Esophagus muscularis mucosa (tissue), 4 donors: ENCODE measurements around the gene RXRA. TPM values are rescaled to one million over a fixed set of nuclear protein-coding genes. Genes with fewer than 3 reads are reported as not detected.

ENCODE experiments used
- DNase-seq: peaks from one replicate; pipeline ENCODE4 v3.0.0-alpha.2; 2017; ENCODE audit errors: extremely low spot score
- H3K27ac ChIP-seq, 4 donors: fragments of 200-600 bp; sonication (generic); replicated peaks in 1 of 4; 1 replicate in 3 of 4; 2 replicates in 1 of 4; pipeline ENCODE4 v1.5.1; 2016 to 2019; ENCODE audit warnings: mild to moderate bottlenecking in 1 of 4
- H3K27me3 ChIP-seq, 4 donors: fragments of 200-600 bp; sonication (generic); one replicate each; pipeline versions ENCODE4 v1.5.1 to v1.6.0; 2016 to 2019
- H3K36me3 ChIP-seq, 4 donors: fragments of 200-600 bp; sonication (generic); one replicate each; pipeline ENCODE4 v1.5.1; 2016 to 2019
- H3K4me1 ChIP-seq, 4 donors: fragments of 200-600 bp; sonication (generic); one replicate each; pipeline ENCODE4 v1.5.1; 2016 to 2019
- H3K4me3 ChIP-seq, 4 donors: fragments of 200-600 bp; sonication (generic); 1 replicate in 2 of 4; 2 replicates in 2 of 4; pipeline ENCODE4 v1.5.1; 2016 to 2019; ENCODE audit warnings: mild to moderate bottlenecking in 4 of 4, moderate library complexity in 1 of 4
- H3K9me3 ChIP-seq, 4 donors: fragments of 200-600 bp; sonication (generic); 1 replicate in 3 of 4; 2 replicates in 1 of 4; pipeline ENCODE4 v1.5.1; 2016 to 2019
- EP300 ChIP-seq: sonication (generic); formaldehyde crosslinking; IDR thresholded peaks from one replicate; pipeline ENCODE4 v1.6.1; 2017; ENCODE audit warnings: antibody characterized with exemption
- POLR2A ChIP-seq: fragments of 450-650 bp; IDR thresholded peaks from one replicate; pipeline ENCODE4 v1.6.1; 2017; ENCODE audit warnings: antibody characterized with exemption, moderate library complexity, mild to moderate bottlenecking, low read depth
- POLR2AphosphoS5 ChIP-seq, 2 donors: sonication (generic); formaldehyde crosslinking; IDR thresholded peaks; one replicate each; pipeline ENCODE4 v1.6.1; 2017; ENCODE audit warnings: antibody characterized with exemption in 2 of 2
- WGBS: methylation state at CpG from one replicate; pipeline ENCODE4 v1.1.5; 2018; 5-methylcytosine and 5-hydroxymethylcytosine counted together
- intact Hi-C: fragments of 100-400 bp; cut with DNase I; formaldehyde crosslinking; loops from one replicate; pipeline ENCODE4 v1.15.1; 2023
- total RNA-seq, 4 donors: library from RNA; depleted of rRNA; stranded (reverse); fragments of >200 nt; gene quantifications; one replicate each; pipeline versions ENCODE4 v1.1.0 to v1.2.1, GENCODE V29; 2016
- TF ChIP-seq, protein P1 (sequence below), 3 experiments: fragments of 200-600 bp in 2 of 3; fragments of 450-650 bp in 1 of 3; sonication (generic) in 2 of 3; IDR thresholded peaks; one replicate each; pipeline ENCODE4 v1.5.1; 2017 to 2019; ENCODE audit warnings: antibody characterized with exemption in 3 of 3, mild to moderate bottlenecking in 2 of 3, moderate library complexity in 1 of 3

RXRA gene
- total RNA-seq, 4 donors from 2014 or later = 46.4 to 81.0 (median 63.7) TPM

DNA sequence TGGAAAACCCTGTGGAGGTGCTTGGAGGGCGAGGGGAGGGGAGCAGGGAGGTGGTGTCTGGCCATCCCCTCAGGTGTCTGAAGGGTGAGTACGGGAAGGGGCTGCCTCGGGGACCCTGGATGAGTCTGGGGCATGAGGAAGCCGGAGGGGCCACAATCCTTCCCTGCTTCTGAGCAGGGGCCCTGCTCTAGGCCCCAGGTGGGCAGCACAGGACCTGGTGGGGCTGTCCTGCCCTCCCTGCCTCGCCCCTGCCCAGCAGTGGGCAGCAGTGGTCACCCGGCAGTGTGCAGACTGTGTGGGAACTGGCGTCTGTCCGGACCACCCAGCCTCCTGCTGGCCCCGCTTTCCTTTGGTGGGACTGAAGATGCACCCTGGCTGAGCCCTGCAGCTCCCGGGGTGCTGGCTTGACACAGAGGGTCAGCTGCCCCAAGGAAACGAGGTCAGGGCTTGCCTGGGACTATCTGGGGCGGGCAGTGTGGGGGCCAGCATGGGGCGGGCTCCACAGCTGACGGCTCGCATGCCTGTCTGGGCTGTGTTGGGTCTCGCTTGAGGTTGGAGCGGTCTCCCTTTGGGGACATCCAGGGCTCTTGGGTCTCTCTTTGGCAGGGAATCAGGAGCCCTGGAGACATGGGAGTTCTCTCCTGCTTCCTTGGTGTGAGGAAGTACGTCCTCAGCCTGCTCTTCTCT is 26.1 kb downstream of the RXRA start:
- WGBS = 92% methylated on average over 7 of the region's 18 CpGs
- Histone ChIP-seq H3K27ac (no peak overlapping the region), H3K4me1 (peaks cover 97 to 100% (median 99%) of the 10 kb centered on the region in 4 donors), H3K36me3 (no peaks in the 10 kb centered on the region), H3K4me3 (no peak overlapping the region), H3K27me3 (no peaks in the 10 kb centered on the region), H3K9me3 (no peaks in the 10 kb centered on the region)
- DNase-seq = no peak
- TF ChIP-seq POLR2AphosphoS5 (IDR thresholded peaks at IDR 0.05) = no peak
- TF ChIP-seq EP300 = no peak
- intact Hi-C loops = no loop called here

DNA sequence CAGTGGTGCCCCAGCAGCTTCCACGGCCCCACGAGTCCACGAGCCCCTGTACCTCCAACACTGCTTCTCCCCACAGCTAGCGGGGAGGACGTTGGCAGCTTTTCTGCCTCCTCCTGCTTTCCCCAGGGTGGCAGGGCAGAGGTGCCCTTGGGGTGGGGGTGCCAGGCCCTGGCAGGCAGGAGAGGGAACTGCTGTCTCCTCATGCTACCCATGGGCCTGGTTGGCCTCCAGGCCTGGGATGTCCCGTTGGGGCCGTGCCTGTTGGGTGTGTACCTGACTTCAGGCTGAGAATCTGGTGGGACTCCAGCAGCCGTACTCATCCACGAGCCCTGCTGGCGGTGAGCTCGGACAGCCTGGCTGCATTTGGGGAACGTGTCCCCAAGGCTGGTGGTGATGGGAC is 27.3 kb downstream of the RXRA start:
- Histone ChIP-seq H3K4me3 (no peak overlapping the region), H3K27me3 (no peaks in the 10 kb centered on the region), H3K4me1 (peaks cover 97 to 100% (median 99%) of the 10 kb centered on the region in 4 donors), H3K27ac (no peak overlapping the region), H3K36me3 (no peaks in the 10 kb centered on the region), H3K9me3 (no peaks in the 10 kb centered on the region)
- no CpG with 5 or more reads among the region's 12 CpGs for WGBS
- TF ChIP-seq, protein P1, sequence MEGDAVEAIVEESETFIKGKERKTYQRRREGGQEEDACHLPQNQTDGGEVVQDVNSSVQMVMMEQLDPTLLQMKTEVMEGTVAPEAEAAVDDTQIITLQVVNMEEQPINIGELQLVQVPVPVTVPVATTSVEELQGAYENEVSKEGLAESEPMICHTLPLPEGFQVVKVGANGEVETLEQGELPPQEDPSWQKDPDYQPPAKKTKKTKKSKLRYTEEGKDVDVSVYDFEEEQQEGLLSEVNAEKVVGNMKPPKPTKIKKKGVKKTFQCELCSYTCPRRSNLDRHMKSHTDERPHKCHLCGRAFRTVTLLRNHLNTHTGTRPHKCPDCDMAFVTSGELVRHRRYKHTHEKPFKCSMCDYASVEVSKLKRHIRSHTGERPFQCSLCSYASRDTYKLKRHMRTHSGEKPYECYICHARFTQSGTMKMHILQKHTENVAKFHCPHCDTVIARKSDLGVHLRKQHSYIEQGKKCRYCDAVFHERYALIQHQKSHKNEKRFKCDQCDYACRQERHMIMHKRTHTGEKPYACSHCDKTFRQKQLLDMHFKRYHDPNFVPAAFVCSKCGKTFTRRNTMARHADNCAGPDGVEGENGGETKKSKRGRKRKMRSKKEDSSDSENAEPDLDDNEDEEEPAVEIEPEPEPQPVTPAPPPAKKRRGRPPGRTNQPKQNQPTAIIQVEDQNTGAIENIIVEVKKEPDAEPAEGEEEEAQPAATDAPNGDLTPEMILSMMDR (IDR thresholded peaks at IDR 0.05) = no peak
- TF ChIP-seq POLR2A = no peak
- TF ChIP-seq EP300 = no peak
- TF ChIP-seq POLR2AphosphoS5 (IDR thresholded peaks at IDR 0.05) = no peak
- DNase-seq = no peak
- intact Hi-C loops = no loop called here

DNA sequence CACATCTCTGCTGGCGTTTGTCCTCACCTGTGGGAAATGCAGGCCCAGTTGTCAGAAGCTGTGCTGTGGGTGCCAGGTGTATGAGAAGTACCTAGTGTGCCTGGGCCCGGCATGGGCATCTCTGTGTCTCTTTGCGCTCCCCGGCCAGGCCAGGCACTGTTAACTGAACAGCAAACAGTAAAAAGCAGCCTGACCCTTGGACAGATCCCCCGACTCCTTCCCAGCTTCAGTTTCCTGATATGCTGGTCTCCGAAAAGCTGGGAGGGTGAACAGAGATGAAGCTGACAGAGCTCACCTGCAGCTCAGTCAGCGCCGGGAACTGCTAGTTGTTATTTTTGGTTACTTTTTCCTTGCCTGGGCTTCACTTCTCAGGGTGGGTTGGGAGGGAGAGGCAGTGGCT is 28.9 kb downstream of the RXRA start:
- WGBS = 78% methylated on average over 8 of the region's 8 CpGs
- intact Hi-C loops = no loop called here
- peaks cover 97 to 100% (median 99%) of the 10 kb centered on the region in 4 donors for H3K4me1 ChIP-seq

DNA sequence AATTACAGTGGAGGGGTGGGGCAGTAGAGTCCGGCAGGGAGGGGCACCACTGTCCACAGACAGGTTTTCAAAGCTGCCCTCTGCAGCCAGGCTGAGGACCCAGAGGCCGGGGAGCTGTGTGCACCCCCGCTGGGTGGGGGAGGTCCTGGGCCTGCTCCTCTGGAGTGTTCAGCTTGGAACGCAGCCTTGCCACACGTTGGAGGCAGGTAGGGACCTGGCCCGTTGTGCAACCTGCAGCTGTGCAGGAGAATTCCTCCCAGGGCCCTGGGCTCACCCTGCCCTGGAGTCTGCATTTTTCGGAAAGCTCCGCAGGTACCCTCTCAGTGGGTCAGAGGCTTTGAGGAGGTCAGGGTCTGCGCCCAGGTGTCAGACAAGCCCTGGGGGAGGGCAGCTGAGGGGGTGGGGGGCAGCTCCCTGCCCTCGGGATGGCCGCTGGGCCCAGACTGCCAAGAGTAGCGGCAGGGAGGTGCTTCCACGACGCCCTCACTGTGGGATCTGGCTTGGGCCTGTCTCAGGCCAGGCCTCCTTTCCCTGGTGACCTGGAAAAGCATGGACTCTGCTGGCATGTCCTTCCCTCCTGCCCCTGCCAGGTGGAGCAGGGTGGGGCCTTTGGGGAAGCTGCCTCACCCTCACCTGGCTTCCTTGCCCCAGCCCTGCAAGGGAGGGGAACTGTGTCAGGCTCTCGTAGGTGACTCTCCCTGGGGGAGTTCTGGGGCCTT is 29.5 kb downstream of the RXRA start:
- Histone ChIP-seq H3K36me3 (no peaks in the 10 kb centered on the region), H3K27me3 (no peaks in the 10 kb centered on the region), H3K27ac (no peak overlapping the region), H3K4me3 (no peak overlapping the region), H3K4me1 (peaks cover 97 to 100% (median 99%) of the 10 kb centered on the region in 4 donors), H3K9me3 (no peaks in the 10 kb centered on the region)
- TF ChIP-seq, protein P1 (IDR thresholded peaks at IDR 0.05) = no peak
- TF ChIP-seq POLR2A = no peak
- no peak for DNase-seq
- intact Hi-C loops = no loop called here
- 80% methylated on average over 5 of the region's 15 CpGs for WGBS

More for the DNA sequence above, 28.9 kb downstream of the RXRA start:
- no peaks in the 10 kb centered on the region for H3K9me3 ChIP-seq
- H3K27ac ChIP-seq = no peak overlapping the region
- H3K27me3 ChIP-seq = no peaks in the 10 kb centered on the region
- TF ChIP-seq EP300 (no peak), POLR2AphosphoS5 (IDR thresholded peaks at IDR 0.05) (no peak), POLR2A (no peak)
- TF ChIP-seq, protein P1 (IDR thresholded peaks at IDR 0.05) = no peak
- no peak for DNase-seq
- no peak overlapping the region for H3K4me3 ChIP-seq
- H3K36me3 ChIP-seq = no peaks in the 10 kb centered on the region

DNA sequence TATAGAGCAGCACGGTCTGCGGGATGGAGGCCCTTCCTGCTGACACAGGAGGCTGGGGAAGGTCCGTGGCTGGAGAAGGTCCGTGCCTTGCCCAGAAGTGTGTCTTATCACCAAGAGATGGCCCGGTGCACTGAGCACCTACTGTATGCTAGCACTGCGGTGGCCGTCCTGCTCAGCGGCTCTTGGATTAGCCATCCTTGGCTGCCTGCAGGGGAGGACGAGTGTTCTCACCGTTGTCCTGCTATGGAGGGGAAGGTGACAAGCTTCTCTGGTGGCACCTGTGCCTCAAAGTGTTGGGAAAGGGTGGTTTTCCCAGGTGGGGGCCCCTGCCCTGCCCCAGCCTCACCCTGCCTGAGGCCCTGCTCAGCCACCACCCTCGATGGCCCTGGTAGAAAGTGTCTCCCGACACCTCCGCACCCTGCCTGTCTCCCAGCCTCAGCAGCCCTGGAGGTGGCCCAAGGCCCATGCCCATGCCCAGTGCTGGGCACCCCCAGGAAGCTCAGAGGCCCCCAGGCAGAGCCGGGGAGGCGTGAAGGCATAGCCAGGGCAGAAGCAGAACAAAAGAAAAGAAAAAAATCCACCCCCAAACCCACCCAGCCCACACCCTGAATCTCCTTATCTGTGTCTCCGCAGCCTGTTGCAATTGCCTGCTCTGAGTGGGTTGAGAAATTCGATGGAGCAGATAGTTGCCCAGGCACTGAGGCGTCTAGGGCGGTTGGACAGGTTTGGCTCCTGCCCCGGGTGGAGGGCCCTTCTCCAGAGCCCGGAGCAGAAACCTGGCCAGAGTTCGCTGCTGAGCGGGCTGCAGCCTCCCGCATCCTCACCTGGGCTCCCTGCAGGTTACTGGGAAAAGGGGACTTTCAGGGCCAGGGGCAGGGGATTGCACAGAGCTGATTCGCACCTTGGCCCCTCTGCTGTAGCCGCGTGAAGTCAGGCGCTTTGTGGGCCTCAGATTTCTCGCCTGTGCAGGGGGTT is 30.5 kb downstream of the RXRA start:
- TF ChIP-seq POLR2A = no peak
- TF ChIP-seq POLR2AphosphoS5 (IDR thresholded peaks at IDR 0.05) = no peak
- TF ChIP-seq, protein P1 (IDR thresholded peaks at IDR 0.05) = no peak
- no peak for TF ChIP-seq EP300
- WGBS = 83% methylated on average over 26 of the region's 29 CpGs
- intact Hi-C loops = no loop called here
- no peaks in the 10 kb centered on the region for H3K36me3 ChIP-seq
- H3K4me1 ChIP-seq = peaks cover 97 to 100% (median 98%) of the 10 kb centered on the region in 4 donors
- no peaks in the 10 kb centered on the region for H3K9me3 ChIP-seq
- no peaks in the 10 kb centered on the region for H3K27me3 ChIP-seq
- H3K4me3 ChIP-seq = no peak overlapping the region
- H3K27ac ChIP-seq = no peak overlapping the region
- DNase-seq = no peak
